Right hindlimb (tissue), 1 donor: ENCODE measurements around the gene VCL.
"Not testable (repeated sequence)": the region's sequence is repeated elsewhere in the genome, so short reads cannot be mapped to it uniquely, and the experiment has no call there.

ENCODE experiments used
- DNase-seq: peaks from one replicate; pipeline ENCODE4 v3.0.0-alpha.2; 2018

VCL gene

GRCh38 chr10:74011017-74011416 is 13.1 kb downstream of the VCL start:
- no peak for DNase-seq

- DNase-seq = no peak
Measured at GRCh38 chr10:74011770-74012169, 13.9 kb downstream of the VCL start.

- no peak for DNase-seq
Measured at GRCh38 chr10:74012480-74012879, 14.6 kb downstream of the VCL start.

- DNase-seq = no peak
Measured at GRCh38 chr10:74013004-74013403, 15.1 kb downstream of the VCL start.

- DNase-seq = not testable (repeated sequence)
Measured at GRCh38 chr10:74014574-74014973, 16.7 kb downstream of the VCL start.

GRCh38 chr10:74018241-74018640 is 20.3 kb downstream of the VCL start:
- no peak for DNase-seq

- no peak for DNase-seq
Measured at GRCh38 chr10:74021248-74022055, 23.5 kb downstream of the VCL start.

- DNase-seq = no peak
Measured at GRCh38 chr10:74022926-74023629, 25.2 kb downstream of the VCL start.

- no peak for DNase-seq
Measured at GRCh38 chr10:74024600-74024999, 26.7 kb downstream of the VCL start.

GRCh38 chr10:74025380-74025978 is 27.6 kb downstream of the VCL start:
- no peak for DNase-seq

GRCh38 chr10:74026428-74027015 is 28.6 kb downstream of the VCL start:
- no peak for DNase-seq

- no peak for DNase-seq
Measured at GRCh38 chr10:74027702-74028101, 29.8 kb downstream of the VCL start.

GRCh38 chr10:74029943-74030342 is 32.0 kb downstream of the VCL start:
- no peak for DNase-seq

- not testable (repeated sequence) for DNase-seq
Measured at GRCh38 chr10:74032208-74032607, 34.3 kb downstream of the VCL start.

- DNase-seq = no peak
Measured at GRCh38 chr10:74032900-74033655, 35.2 kb downstream of the VCL start.

GRCh38 chr10:74033702-74034101 is 35.8 kb downstream of the VCL start:
- no peak for DNase-seq

GRCh38 chr10:74034301-74034700 is 36.4 kb downstream of the VCL start:
- DNase-seq = no peak

- no peak for DNase-seq
Measured at GRCh38 chr10:74035303-74035702, 37.4 kb downstream of the VCL start.

GRCh38 chr10:74036474-74036873 is 38.6 kb downstream of the VCL start:
- DNase-seq = no peak

- peak; percentile 46 for DNase-seq
Measured at GRCh38 chr10:74039561-74040145, 41.7 kb downstream of the VCL start.

- DNase-seq = no peak
Measured at GRCh38 chr10:74040200-74041126, 42.5 kb downstream of the VCL start.
